ENCODE measurements around the gene HMGB2. TPM values are rescaled to one million over a fixed set of nuclear protein-coding genes. Genes with fewer than 3 reads are reported as not detected.
A peak's percentile ranks its signal among the peaks of the same experiment; 100 is the strongest.

Gene HMGB2
- polyA plus RNA-seq, 3 donors: 129 to 299 (median 248) TPM

DNA sequence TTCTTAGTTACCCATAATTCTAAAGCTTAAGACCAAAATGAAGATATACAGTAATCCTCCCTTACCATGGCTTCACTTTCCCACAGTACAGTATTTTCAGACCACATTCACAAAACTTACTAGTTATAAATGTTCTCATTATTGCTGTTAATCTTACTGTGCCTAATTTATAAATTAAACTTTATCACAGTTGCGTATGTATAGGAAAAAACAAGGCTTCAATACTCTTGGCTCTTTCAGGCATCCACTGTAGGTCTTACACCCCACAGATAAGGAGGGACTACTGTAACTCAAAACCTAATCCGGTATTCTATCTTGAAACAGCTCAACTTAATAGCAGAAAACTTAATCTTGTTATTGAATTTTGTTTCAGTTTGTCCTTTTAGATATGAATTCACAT, 3.6 kb downstream of the HMGB2 start:
- peaks cover 48 to 59% of the 10 kb centered on the region in 2 donors for H3K36me3 ChIP-seq (replicated peaks in 1 of 2; ENCODE audit: control insufficient read depth in 1 of 2, insufficient read depth in 2 of 2, low read length in 2 of 2)
- no peak overlapping the region for H3K4me3 Mint-ChIP-seq
- intact Hi-C loops (cut with micrococcal nuclease): loop anchor here (5.0 to 10.0 kb wide), 2 partner anchors 87 to 164 kb away; no protein-coding TSS in a partner anchor

DNA sequence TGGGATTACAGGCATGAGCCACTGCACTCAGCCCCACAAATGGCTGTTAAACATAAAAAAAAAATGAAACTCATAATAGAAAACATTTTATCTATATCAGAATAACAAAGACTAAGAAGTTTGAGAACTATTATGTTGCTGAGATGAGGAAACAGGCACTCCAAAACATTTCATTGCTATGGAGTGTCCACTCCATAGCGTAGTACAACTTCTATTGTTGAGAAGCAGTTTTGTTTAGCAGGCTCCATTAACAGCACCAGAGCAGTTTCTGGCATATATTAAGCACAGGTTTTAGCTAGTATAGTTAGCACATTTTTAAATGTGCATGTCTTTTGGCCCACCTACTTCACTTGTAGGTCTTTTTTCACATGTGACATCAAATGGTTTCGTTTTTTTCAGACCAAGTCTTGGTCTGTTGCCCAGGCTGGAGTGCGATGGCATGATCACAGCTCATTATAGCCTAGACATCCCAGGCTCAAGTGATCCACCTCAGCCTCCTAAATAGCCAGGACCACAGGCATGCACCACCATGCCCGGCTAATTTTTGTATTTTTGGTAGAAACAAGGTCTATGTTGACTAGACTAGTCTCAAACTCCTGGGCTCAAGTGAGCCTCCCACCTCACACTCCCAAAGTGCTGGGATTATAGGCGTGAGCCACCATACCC, 5.8 kb downstream of the HMGB2 start:
- Mint-ChIP-seq H3K9me3 (no peaks in the 10 kb centered on the region), H3K36me3 (peaks cover 30 to 65% of the 10 kb centered on the region in 2 donors), H3K4me1 (peaks cover 34% of the 10 kb centered on the region), H3K4me3 (no peak overlapping the region), H3K27ac (peak overlapping the region in 2 of 7 donors; percentile 41 to 45), H3K27me3 (ENCODE audit: low read depth in 3 of 3) (peaks cover 0 to 2% (median 0%) of the 10 kb centered on the region in 3 donors)
- no peaks in the 10 kb centered on the region for H3K9me3 ChIP-seq (replicated peaks in 1 of 2; ENCODE audit: control insufficient read depth in 1 of 2, insufficient read depth in 1 of 2, low read length in 2 of 2)
- no peak for DNase-seq
- no peak overlapping the region for H3K4me3 ChIP-seq (replicated peaks in 1 of 3; ENCODE audit: low read depth in 2 of 3, low read length in 3 of 3)
- peaks cover 57 to 81% of the 10 kb centered on the region in 2 donors for H3K36me3 ChIP-seq (replicated peaks in 1 of 2; ENCODE audit: control insufficient read depth in 1 of 2, insufficient read depth in 2 of 2, low read length in 2 of 2)
- TF ChIP-seq, protein P1, sequence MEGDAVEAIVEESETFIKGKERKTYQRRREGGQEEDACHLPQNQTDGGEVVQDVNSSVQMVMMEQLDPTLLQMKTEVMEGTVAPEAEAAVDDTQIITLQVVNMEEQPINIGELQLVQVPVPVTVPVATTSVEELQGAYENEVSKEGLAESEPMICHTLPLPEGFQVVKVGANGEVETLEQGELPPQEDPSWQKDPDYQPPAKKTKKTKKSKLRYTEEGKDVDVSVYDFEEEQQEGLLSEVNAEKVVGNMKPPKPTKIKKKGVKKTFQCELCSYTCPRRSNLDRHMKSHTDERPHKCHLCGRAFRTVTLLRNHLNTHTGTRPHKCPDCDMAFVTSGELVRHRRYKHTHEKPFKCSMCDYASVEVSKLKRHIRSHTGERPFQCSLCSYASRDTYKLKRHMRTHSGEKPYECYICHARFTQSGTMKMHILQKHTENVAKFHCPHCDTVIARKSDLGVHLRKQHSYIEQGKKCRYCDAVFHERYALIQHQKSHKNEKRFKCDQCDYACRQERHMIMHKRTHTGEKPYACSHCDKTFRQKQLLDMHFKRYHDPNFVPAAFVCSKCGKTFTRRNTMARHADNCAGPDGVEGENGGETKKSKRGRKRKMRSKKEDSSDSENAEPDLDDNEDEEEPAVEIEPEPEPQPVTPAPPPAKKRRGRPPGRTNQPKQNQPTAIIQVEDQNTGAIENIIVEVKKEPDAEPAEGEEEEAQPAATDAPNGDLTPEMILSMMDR (IDR thresholded peaks at IDR 0.05): no peak
- no peak overlapping the region for H2AFZ ChIP-seq (ENCODE audit: insufficient read depth, low read depth, low read length, poor library complexity, severe bottlenecking)
- H3K9ac ChIP-seq (ENCODE audit: insufficient read depth, low read length, poor library complexity, severe bottlenecking): no peak overlapping the region
- no peaks in the 10 kb centered on the region for H3K27me3 ChIP-seq (ENCODE audit: control insufficient read depth in 2 of 2, insufficient read depth in 2 of 2, low read length in 2 of 2)
- H3K4me2 ChIP-seq (replicated peaks; ENCODE audit: extremely low read depth, low read length, poor library complexity, severe bottlenecking): no peak overlapping the region
- H4K20me1 ChIP-seq (ENCODE audit: insufficient read depth, low read length): peaks cover 78% of the 10 kb centered on the region
- H3K27ac ChIP-seq (ENCODE audit: low read depth in 1 of 2, low read length in 2 of 2): peak overlapping the region in 1 of 2 donors; percentile 60
- H3K79me2 ChIP-seq (ENCODE audit: insufficient read depth, low read length): peaks cover 84% of the 10 kb centered on the region
- intact Hi-C loops (cut with micrococcal nuclease): no loop called here
- peaks cover 23 to 31% of the 10 kb centered on the region in 2 donors for H3K4me1 ChIP-seq (ENCODE audit: control insufficient read depth in 1 of 2, insufficient read depth in 2 of 2, low read length in 2 of 2)
- WGBS (ENCODE audit: insufficient coverage): 77% methylated on average over 2 of the region's 5 CpGs

More for the DNA sequence above, 3.6 kb downstream of the HMGB2 start:
- Histone ChIP-seq H4K20me1 (ENCODE audit: insufficient read depth, low read length) (peaks cover 72% of the 10 kb centered on the region), H3K27ac (ENCODE audit: low read depth in 1 of 2, low read length in 2 of 2) (peak overlapping the region in 1 of 2 donors; percentile 21), H3K9me3 (replicated peaks in 1 of 2; ENCODE audit: control insufficient read depth in 1 of 2, insufficient read depth in 1 of 2, low read length in 2 of 2) (no peaks in the 10 kb centered on the region), H3K4me2 (replicated peaks; ENCODE audit: extremely low read depth, low read length, poor library complexity, severe bottlenecking) (no peak overlapping the region), H3K27me3 (ENCODE audit: control insufficient read depth in 2 of 2, insufficient read depth in 2 of 2, low read length in 2 of 2) (no peaks in the 10 kb centered on the region), H3K9ac (ENCODE audit: insufficient read depth, low read length, poor library complexity, severe bottlenecking) (no peak overlapping the region), H3K79me2 (ENCODE audit: insufficient read depth, low read length) (peaks cover 94% of the 10 kb centered on the region), H3K4me1 (ENCODE audit: control insufficient read depth in 1 of 2, insufficient read depth in 2 of 2, low read length in 2 of 2) (peaks cover 27 to 37% of the 10 kb centered on the region in 2 donors), H3K4me3 (replicated peaks in 1 of 3; ENCODE audit: low read depth in 2 of 3, low read length in 3 of 3) (no peak overlapping the region), H2AFZ (ENCODE audit: insufficient read depth, low read depth, low read length, poor library complexity, severe bottlenecking) (no peak overlapping the region)
- H3K9me3 Mint-ChIP-seq: no peaks in the 10 kb centered on the region
- WGBS (ENCODE audit: insufficient coverage): no CpG with 5 or more reads among the region's 2 CpGs
- no peak for DNase-seq
- H3K27ac Mint-ChIP-seq: peak overlapping the region in 3 of 7 donors; percentile 12 to 30 (median 23)
- H3K36me3 Mint-ChIP-seq: peaks cover 24 to 57% of the 10 kb centered on the region in 2 donors
- H3K4me1 Mint-ChIP-seq: peaks cover 33% of the 10 kb centered on the region
- H3K27me3 Mint-ChIP-seq (ENCODE audit: low read depth in 3 of 3): peaks cover 0 to 2% (median 0%) of the 10 kb centered on the region in 3 donors
- TF ChIP-seq, protein P1 (IDR thresholded peaks at IDR 0.05): no peak
